Mononuclear cell (primary cell): Measurements from ENCODE around the gene MACROD1. TPM values are rescaled to one million over a fixed set of nuclear protein-coding genes. Genes with fewer than 3 reads are reported as not detected.
"Not testable (repeated sequence)": the region's sequence is repeated elsewhere in the genome, so short reads cannot be mapped to it uniquely, and the experiment has no call there.

Experiments
- H3K27me3 ChIP-seq: 2 replicates; pipeline ENCODE4 v1.6.0; 2011; ENCODE audit warnings: low read length, control low read depth; ENCODE audit not compliant: insufficient read depth
- H3K4me1 ChIP-seq: 2 replicates; pipeline ENCODE4 v1.5.1; 2011; ENCODE audit warnings: mild to moderate bottlenecking, low read length, control low read depth; ENCODE audit not compliant: insufficient read depth
- H3K4me3 ChIP-seq: 2 replicates; pipeline ENCODE4 v1.5.1; 2011; ENCODE audit warnings: mild to moderate bottlenecking, low read length, moderate library complexity
- H3K9me3 ChIP-seq: 2 replicates; pipeline ENCODE4 v1.5.1; 2011; ENCODE audit warnings: low read depth, mild to moderate bottlenecking, control low read depth, low read length
- total RNA-seq: library from RNA; depleted of rRNA; stranded (reverse); fragments of >200 nt; gene quantifications from one replicate; pipeline ENCODE4 v1.2.3, GENCODE V29; 2012

MACROD1 gene
- total RNA-seq, 1 donor = 4.0 TPM

DNA sequence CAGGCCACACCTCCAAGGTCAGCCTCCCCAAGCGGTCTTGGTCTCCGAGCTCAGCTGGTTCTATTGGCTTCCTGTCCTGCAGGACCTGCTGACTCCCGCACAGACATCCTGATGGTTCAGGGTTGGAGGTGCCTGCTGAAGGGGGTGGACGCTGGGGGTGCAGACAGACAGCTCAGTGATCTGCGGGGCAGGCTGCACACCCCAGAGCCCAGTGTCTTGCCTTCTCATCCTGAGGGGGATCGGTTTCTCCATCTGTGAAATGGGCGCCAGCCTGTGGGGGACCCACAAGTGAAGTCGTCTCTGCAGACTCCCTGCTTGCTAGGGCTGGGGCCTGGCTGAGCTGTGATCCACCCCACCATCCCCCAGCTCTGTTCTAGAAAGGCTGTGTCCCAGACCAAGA lies 116.4 kb downstream of the MACROD1 start:
- no peaks in the 10 kb centered on the region for H3K4me1 ChIP-seq
- H3K27me3 ChIP-seq = no peaks in the 10 kb centered on the region
- no peaks in the 10 kb centered on the region for H3K9me3 ChIP-seq
- no peak overlapping the region for H3K4me3 ChIP-seq

DNA sequence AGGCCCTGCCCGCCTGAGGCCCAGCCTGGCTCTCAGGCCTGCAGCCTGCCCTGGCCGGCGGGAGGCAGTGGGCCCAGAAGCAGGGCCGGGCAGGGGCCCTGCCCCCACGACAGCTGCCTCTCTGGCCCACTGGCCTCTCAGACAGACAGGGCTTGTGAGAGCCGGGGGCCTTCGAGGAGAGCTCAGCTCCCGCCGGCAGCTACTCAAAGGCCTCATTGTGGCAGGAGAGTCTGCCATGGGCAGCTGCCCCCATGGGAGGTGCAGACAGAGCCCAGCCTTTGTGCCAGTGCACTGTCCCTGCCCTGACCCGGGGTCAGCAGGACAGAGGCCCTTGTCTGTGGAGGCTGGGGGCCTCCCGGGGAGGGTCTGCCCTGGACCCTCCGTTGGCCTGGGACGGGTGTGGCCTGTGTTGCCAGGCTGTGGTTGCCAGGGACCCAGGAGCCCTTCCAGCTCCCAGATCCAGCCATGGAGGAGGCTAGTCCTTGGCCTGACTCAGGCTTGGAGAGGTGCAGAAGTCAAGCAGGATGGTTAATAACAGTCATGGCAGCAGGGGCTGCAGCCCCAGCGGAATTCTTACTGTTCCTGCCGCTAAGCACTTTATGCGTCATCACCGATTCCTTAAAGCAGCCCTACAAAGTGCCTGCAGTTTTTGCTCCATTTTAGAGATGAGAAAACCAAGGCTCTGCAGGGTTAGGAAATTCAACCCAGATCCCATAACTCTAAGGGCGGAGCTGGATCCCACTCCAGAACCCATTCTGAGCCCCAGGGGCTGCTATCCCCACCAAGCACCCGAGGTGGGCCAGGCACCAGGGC lies 117.7 kb downstream of the MACROD1 start:
- Histone ChIP-seq H3K4me1 (no peaks in the 10 kb centered on the region), H3K27me3 (no peaks in the 10 kb centered on the region), H3K4me3 (no peak overlapping the region), H3K9me3 (no peaks in the 10 kb centered on the region)

DNA sequence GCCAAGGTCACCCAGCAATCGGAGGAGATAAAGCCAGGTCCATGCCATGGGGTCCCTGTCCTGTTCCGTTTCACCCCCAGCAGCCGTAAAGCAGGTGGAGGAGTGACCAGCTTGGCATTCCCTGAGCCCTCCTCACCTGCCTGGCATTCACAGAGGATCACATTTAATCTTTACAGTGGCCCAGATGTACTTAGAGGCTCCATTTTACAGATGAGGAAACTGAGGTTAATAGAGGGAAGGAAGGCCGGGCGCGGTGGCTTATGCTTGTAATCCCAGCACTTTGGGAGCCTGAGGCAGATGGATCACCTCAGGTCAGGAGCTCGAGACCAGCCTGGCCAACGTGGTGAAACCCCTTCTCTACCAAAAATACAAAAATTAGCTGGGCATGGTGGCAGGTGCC lies 118.5 kb downstream of the MACROD1 start:
- not testable (repeated sequence) for H3K9me3 ChIP-seq, H3K4me1 ChIP-seq, H3K27me3 ChIP-seq, H3K4me3 ChIP-seq

DNA sequence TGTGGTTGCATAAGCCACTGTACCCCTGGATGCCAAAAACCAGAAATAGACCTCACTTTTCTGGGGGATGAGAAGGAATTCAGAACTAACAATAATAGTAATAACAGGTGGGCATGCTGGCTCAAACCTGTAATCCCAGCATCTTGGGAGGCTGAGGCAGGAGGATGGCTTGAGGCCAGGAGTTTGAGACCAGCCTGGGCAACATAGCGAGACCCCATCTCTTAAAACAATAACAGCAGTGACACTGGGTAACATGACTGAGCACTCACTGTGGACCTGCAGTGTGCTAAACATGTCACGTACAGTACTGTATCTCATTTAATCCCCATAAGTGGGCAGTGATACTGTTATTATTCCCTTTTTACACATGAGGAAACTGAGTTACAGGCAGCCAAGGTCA lies 120.2 kb downstream of the MACROD1 start:
- Histone ChIP-seq H3K27me3 (no peaks in the 10 kb centered on the region), H3K4me3 (no peak overlapping the region), H3K9me3 (no peaks in the 10 kb centered on the region), H3K4me1 (no peaks in the 10 kb centered on the region)

DNA sequence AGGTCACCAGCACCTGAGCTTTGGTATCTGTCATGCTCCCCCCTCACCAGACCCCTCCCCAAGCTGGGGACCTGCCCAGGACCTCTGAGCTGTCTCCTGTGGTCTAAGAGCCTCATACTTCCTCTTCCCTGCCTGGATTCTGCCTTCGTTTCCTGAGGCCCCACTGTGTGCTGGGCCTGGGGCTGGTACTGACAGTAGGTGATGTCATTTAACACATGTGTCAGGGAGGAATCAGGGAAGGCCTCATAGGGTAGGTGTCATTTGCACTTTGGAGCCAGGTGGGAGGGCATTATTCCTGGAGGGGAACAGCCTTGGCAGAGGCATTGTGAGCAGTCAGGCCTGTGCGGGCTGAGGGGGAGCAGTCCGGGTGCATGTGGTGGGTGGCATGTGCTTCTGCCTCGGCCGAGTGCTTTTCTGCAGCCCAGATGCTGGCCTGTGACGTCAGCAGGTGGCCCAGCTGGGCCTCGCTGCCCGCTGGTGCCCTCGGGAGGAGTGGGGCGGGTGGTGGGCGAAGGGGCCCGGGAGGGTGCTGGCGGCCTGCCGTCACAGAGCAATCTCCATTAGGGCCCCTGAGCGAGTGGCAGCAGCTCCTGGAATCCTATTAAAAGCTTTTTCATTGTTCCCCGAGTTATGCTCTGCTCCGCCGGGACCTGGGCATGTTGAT lies 121.1 kb downstream of the MACROD1 start:
- Histone ChIP-seq H3K4me1 (no peaks in the 10 kb centered on the region), H3K4me3 (no peak overlapping the region), H3K27me3 (no peaks in the 10 kb centered on the region), H3K9me3 (no peaks in the 10 kb centered on the region)

DNA sequence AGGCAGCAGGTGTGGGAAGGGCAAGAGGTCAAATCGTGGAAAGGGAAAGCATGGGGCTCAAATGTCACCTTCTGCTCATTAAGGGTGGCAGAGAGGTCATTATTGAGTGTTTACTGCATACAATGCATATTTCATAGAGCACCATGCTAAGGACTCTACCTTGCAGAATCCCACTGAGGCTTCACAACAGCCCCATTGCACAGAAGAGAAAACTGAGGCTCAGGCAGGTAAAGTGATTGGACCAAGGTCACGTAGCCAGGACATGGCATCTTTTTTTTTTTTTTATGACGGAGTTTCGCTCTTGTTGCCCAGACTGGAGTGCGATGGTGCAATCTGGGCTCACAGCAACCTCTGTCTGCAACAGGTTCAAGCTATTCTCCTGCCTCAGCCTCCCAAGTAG lies 122.4 kb downstream of the MACROD1 start:
- Histone ChIP-seq H3K9me3 (no peaks in the 10 kb centered on the region), H3K27me3 (no peaks in the 10 kb centered on the region), H3K4me3 (no peak overlapping the region), H3K4me1 (no peaks in the 10 kb centered on the region)

DNA sequence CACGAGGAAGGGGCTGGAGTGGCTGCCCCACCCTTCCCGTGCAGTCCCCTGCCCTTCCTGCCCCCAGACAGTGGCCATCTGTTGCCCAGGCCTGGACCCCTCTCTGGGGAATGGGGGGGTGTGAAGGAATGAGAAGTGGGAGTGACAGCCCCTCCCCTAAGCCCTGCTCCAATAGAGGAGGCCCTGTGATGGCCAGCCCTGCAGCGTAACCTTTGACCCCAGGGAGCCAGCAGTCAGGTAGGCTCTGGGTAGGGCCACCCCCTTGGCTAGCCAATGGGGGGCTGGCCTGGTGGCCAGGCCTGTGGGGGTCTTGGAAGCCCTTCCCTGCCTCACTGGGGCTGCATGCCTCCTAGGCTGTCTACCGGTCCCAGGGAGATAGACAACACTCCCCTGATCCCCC lies 123.6 kb downstream of the MACROD1 start:
- Histone ChIP-seq H3K27me3 (peaks cover 3% of the 10 kb centered on the region), H3K9me3 (no peaks in the 10 kb centered on the region), H3K4me3 (no peak overlapping the region)

DNA sequence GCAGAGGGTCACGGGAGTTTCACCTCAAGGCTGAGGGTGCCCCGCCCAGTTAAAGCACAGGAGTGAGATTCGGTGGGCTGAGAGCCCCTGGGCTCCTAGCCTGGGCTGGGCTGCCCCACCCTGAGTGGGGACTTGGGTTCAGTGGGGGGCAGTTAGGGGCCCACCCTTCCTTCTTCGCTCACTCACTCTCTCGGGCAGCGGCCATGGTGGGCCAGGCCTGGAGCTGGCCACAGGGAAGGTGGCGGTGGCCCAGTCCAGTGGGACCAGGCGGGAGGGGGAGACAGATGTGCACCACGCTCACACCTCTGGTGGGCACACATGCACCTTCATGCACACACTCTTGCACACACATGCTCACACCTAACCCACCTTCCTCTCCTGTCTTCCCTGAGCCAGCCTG lies 124.1 kb downstream of the MACROD1 start:
- Histone ChIP-seq H3K27me3 (peaks cover 6% of the 10 kb centered on the region), H3K9me3 (no peaks in the 10 kb centered on the region), H3K4me3 (no peak overlapping the region), H3K4me1 (no peaks in the 10 kb centered on the region)

More for the DNA sequence above, 123.6 kb downstream of the MACROD1 start:
- H3K4me1 ChIP-seq = no peaks in the 10 kb centered on the region

DNA sequence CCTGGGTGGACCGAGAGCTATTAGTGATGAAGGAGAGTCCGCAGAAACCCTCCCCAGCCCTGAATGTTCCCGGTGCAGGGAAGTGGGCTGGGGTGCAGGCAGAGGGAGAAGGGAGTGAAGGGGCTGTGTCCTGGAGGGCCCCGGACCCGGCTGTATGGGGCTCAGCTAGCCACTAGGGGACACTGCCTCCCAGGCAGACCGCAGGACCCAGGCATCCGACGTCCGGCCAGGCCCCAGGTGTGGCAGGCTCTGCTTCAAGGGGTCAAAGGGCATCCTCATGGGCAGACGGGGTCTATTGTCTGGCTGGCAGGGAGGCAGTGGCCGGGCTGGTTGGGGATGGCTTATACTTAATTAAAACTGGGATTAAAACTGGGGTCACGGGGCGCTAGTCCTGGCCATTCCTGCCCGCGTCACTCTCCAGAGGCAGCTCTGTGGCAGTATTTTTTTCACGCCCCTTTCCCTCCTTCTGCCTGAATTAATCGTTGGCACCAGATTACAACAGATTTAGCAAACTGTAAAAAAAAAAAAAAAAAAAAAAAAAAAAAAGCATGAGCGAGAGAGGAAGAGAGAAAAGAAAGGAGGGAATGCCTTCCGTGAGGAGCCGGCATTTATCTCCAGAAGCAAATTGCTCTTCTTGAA lies 125.1 kb downstream of the MACROD1 start:
- H3K27me3 ChIP-seq = peaks cover 9% of the 10 kb centered on the region
- no peak overlapping the region for H3K4me3 ChIP-seq
- H3K9me3 ChIP-seq = no peaks in the 10 kb centered on the region
- no peaks in the 10 kb centered on the region for H3K4me1 ChIP-seq

DNA sequence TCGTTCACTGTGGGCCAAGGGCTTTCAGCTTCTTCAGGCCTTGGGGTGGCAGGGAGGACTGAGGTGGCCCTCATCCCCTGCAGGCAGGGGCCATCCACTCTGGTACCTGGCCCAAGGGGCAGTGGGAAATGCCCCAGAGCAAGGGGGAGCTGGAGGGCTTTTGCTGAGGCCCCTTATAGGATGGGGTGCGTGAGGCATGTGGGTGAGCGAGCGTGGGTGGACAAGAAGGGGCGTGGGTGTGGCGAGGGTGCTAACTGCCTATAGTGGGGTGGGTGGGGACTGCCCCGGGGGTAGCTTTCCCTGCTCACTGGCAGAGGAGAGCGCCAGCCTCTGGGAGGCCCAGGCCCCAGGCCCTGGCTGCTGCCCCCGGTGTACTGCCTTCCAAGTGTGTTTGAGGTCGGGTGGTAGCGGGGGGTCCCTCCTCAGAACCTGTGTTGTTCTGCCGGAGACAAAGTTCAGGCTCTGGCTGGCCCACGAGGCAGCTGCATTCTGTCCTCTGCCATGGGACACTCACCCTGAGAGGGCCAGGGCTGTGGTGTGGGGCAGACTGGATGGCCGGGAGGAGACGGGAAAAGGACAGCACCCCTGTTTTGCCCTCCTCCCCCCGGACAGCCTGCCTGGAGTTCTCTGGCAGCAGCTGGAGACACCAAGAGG lies 126.8 kb downstream of the MACROD1 start:
- H3K4me1 ChIP-seq = no peaks in the 10 kb centered on the region
- H3K9me3 ChIP-seq = no peaks in the 10 kb centered on the region
- peaks cover 20% of the 10 kb centered on the region for H3K27me3 ChIP-seq
- H3K4me3 ChIP-seq = no peak overlapping the region

DNA sequence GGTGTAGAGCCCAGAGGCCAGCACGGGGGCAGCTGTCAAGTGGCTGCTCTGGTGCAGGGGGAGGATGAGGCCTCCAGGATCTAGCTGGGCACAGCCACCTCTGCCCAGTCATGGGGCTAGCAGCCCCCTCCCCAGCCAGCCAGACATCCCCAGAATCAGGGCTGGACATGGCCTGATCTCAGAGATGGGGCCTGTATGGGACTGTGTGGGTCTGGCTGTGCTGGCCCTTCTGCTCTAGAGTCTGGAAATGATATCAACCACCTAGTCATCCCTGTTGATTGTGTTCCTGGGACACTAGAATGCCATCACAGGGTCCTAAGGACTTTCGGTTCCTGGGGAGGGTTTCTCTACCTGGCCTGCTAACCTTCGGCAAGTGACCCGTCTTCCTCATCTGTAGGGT lies 127.4 kb downstream of the MACROD1 start:
- H3K4me1 ChIP-seq = no peaks in the 10 kb centered on the region
- no peak overlapping the region for H3K4me3 ChIP-seq
- no peaks in the 10 kb centered on the region for H3K9me3 ChIP-seq
- H3K27me3 ChIP-seq = peaks cover 23% of the 10 kb centered on the region

DNA sequence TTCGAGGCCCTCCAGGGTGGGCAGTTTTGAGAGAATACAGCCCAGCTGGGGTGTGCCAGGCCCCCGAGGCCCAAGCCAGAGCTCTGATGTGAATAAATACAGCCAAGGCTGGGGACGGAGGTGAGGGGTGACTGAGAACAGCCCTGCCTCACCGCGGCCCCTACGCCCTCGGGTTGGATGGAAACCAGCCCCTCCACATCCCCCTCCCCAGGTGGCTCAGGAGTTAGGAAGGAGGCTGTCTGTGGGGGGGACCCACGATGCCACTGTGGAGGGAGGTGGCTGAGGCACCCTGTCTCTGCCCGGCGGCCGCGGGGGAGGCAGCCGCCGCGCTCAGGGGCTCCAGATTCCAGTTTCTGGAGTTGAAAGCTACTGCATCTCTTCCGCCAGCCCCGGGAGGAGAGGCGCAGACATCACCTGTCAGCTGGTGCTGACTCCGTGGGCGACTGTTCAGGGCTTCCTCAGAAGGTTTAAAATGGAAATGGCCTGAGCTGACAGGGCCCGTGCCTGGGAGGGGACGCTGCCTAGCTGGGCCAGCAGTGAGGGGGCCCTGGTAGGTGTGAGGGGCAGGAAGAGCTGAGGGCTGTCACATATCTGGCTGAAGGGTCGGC lies 128.8 kb downstream of the MACROD1 start:
- Histone ChIP-seq H3K27me3 (peaks cover 23% of the 10 kb centered on the region), H3K4me3 (no peak overlapping the region), H3K9me3 (no peaks in the 10 kb centered on the region), H3K4me1 (no peaks in the 10 kb centered on the region)

DNA sequence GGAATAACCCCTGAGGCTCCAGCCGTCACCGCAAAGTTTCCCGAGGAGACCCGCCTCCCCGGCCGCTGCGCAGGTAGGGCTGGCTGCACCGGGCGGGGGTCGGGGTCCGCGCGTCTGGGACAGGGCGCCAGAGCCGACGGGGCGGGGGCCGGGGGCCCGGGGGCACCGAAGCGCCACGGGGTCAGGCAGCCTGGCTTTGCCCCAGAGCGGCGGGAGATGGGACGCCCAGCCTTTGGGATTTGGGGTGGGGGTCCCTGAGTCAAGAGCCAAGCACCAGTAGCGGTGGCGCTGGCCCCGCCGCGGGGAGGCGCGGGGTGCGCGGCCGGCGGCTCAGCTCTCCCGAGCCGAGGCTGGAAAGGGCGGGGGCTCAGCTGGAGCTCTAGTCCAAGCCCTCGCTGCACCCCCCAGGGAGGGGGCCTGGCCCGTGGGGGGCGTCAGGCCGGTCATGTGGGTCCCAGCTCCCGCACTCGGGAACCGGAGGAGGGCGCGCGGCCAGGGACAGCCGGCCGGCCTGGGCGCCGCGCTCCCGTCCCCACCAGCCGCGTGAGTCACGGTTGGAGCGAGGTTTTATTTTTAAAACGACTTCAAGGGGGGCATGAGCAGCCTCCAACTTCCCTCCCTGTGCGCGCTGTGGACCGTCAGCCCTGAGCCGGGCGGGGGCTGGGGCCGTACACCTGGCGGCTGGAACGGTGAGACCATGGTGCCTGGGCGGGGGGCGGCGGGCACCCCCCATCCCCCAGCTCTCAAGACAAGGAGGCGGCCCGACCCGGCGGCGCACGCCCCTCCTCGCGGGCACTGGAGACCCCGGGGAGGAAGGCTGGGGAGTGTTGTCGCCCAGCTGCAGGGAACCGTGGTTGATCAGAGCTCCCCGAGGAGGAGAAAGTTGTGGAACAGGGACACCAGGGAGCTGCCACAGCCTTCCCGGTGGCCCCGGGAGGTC lies 129.6 kb downstream of the MACROD1 start:
- Histone ChIP-seq H3K27me3 (peaks cover 23% of the 10 kb centered on the region), H3K4me3 (no peak overlapping the region), H3K9me3 (no peaks in the 10 kb centered on the region), H3K4me1 (no peaks in the 10 kb centered on the region)

DNA sequence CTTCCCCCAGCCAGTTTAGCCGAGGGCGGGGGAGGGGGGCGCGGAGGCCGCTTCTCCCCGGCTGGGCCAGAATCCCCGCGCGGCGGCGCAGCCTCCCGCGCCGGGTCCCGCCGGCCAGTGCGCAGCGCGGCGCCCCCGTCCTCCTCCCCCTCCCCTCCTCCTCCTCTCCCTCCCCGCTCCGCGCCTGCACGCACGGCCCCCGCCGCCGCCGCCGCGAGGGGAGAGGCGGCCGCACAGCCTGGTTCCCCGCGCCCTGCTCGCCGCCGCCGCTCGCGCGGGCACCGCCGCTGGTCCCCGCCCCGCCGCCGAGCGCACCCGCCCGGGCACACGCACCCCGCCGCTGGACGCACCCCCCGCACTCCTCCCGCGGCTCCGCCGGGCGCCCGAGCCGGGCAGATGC lies 130.3 kb downstream of the MACROD1 start, which contains the start of gene FLRT1:
Gene FLRT1, plus strand, starts transcription at position 356 of the 400 bp plus-strand sequence. CDS start 80,337 bp downstream, outside the sequence.
- Histone ChIP-seq H3K27me3 (peaks cover 23% of the 10 kb centered on the region), H3K9me3 (no peaks in the 10 kb centered on the region), H3K4me3 (no peak within 1 kb of the TSS), H3K4me1 (no peaks in the 10 kb centered on the region)
